ENCODE results near the gene IL11.

GRCh38 chr19:55344444-55344843 lies 25.8 kb downstream of the IL11 start:
- TF ChIP-seq ATF1 (CRISPR knock-in tag; IDR thresholded peaks at IDR 0.05) (no peak), CTCF (IDR thresholded peaks at IDR 0.05) (no peak), ETV6 (CRISPR knock-in tag; IDR thresholded peaks at IDR 0.05) (no peak), ZNF121 (CRISPR knock-in tag; IDR thresholded peaks at IDR 0.05) (no peak), PRDM15 (CRISPR knock-in tag; IDR thresholded peaks at IDR 0.05) (no peak), RORB (CRISPR knock-in tag; IDR thresholded peaks at IDR 0.05) (no peak), ZBTB43 (CRISPR knock-in tag; IDR thresholded peaks at IDR 0.05) (no peak), NFATC4 (CRISPR knock-in tag; IDR thresholded peaks at IDR 0.05) (no peak), USF1 (CRISPR knock-in tag; IDR thresholded peaks at IDR 0.05) (no peak), ELF4 (CRISPR knock-in tag; IDR thresholded peaks at IDR 0.05; ENCODE audit: low read depth) (no peak), CBFB (CRISPR knock-in tag; IDR thresholded peaks at IDR 0.05; ENCODE audit: low read depth) (no peak), ATF2 (CRISPR knock-in tag; IDR thresholded peaks at IDR 0.05; ENCODE audit: borderline replicate concordance, low read depth) (no peak), SOX15 (CRISPR knock-in tag; IDR thresholded peaks at IDR 0.05) (no peak), FOXP1 (CRISPR knock-in tag; IDR thresholded peaks at IDR 0.05; ENCODE audit: borderline replicate concordance) (no peak)

Data from WTC11 (cell line).